ENCODE results near the gene KAZN.

KAZN gene

GRCh38 chr1:14682941-14683621 lies 84.6 kb downstream of the KAZN start:
- ATAC-seq = no peak
- Mint-ChIP-seq H3K27ac (no peak overlapping the region), H3K4me1 (no peaks in the 10 kb centered on the region), H3K4me3 (no peak overlapping the region), H3K36me3 (no peaks in the 10 kb centered on the region), H3K27me3 (peaks cover 5% of the 10 kb centered on the region), H3K9me3 (peaks cover 12% of the 10 kb centered on the region)

GRCh38 chr1:14685078-14685477 lies 86.6 kb downstream of the KAZN start:
- Mint-ChIP-seq H3K4me3 (no peak overlapping the region), H3K36me3 (no peaks in the 10 kb centered on the region), H3K27me3 (peaks cover 5% of the 10 kb centered on the region), H3K9me3 (peaks cover 12% of the 10 kb centered on the region), H3K27ac (no peak overlapping the region), H3K4me1 (no peaks in the 10 kb centered on the region)
- ATAC-seq = no peak

DNA sequence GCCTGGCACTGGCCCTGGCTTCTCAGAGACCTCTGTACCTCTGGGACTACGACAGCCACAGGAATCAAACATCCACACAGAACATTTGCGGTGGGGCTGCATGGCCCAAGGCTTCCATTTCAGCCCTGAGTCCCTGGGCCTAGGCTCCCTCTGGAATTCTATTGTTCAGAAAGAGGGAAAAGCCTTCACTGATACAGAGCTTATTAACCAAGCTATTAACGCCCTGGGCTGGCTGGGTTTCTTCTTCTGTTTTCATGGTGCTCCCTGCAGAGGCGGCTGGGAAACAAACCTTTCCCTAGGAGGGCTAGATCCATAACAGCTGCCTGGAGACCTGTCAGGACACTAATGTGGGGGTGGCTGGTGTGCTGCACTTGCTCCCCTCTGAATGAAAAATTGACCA lies 88.2 kb downstream of the KAZN start:
- peaks cover 12% of the 10 kb centered on the region for H3K9me3 Mint-ChIP-seq

GRCh38 chr1:14687147-14687546 lies 88.7 kb downstream of the KAZN start:
- Mint-ChIP-seq H3K4me1 (no peaks in the 10 kb centered on the region), H3K4me3 (no peak overlapping the region), H3K27me3 (peaks cover 5% of the 10 kb centered on the region), H3K27ac (no peak overlapping the region), H3K36me3 (no peaks in the 10 kb centered on the region), H3K9me3 (peaks cover 10% of the 10 kb centered on the region)
- ATAC-seq = no peak

More for the DNA sequence above, 88.2 kb downstream of the KAZN start:
- Mint-ChIP-seq H3K4me1 (no peaks in the 10 kb centered on the region), H3K36me3 (no peaks in the 10 kb centered on the region), H3K4me3 (no peak overlapping the region), H3K27ac (no peak overlapping the region), H3K27me3 (peaks cover 5% of the 10 kb centered on the region)
- no peak for ATAC-seq

- H3K9me3 Mint-ChIP-seq = peaks cover 4% of the 10 kb centered on the region
- H3K27ac Mint-ChIP-seq = no peak overlapping the region
- peaks cover 5% of the 10 kb centered on the region for H3K27me3 Mint-ChIP-seq
- no peaks in the 10 kb centered on the region for H3K36me3 Mint-ChIP-seq
- no peaks in the 10 kb centered on the region for H3K4me1 Mint-ChIP-seq
- ATAC-seq = no peak
- H3K4me3 Mint-ChIP-seq = no peak overlapping the region
These were observed 91.6 kb downstream of the KAZN start for GRCh38 chr1:14689996-14690615.

GRCh38 chr1:14693949-14694348 lies 95.5 kb downstream of the KAZN start:
- no peak overlapping the region for H3K27ac Mint-ChIP-seq
- no peaks in the 10 kb centered on the region for H3K9me3 Mint-ChIP-seq
- no peak for ATAC-seq
- H3K4me1 Mint-ChIP-seq = no peaks in the 10 kb centered on the region
- H3K27me3 Mint-ChIP-seq = peaks cover 23% of the 10 kb centered on the region
- H3K4me3 Mint-ChIP-seq = no peak overlapping the region
- H3K36me3 Mint-ChIP-seq = no peaks in the 10 kb centered on the region

GRCh38 chr1:14694589-14694988 lies 96.1 kb downstream of the KAZN start:
- Mint-ChIP-seq H3K9me3 (no peaks in the 10 kb centered on the region), H3K27me3 (peaks cover 23% of the 10 kb centered on the region), H3K36me3 (no peaks in the 10 kb centered on the region), H3K4me3 (no peak overlapping the region), H3K4me1 (no peaks in the 10 kb centered on the region), H3K27ac (no peak overlapping the region)
- no peak for ATAC-seq

DNA sequence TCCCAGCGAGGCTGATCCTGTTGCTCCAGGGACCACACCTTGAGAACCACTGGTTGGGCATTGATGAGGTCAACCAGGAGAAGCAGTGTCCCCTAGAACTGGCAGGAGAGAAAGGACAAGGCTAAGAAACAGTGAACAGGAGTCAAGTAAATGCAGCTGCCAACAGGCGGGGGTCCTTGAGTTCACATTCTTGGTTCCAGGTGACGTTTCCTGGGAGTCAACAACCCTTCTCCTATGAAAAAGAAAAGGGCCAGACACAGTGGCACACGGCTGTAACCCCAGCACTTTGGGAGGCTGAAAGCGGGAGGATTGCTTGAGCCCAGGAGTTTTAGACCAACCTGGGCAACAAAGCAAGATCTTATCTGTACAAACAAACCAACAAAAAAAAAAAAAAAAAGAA lies 98.3 kb downstream of the KAZN start:
- H3K27me3 Mint-ChIP-seq = peaks cover 23% of the 10 kb centered on the region
- no peak overlapping the region for H3K27ac Mint-ChIP-seq
- H3K4me1 Mint-ChIP-seq = no peaks in the 10 kb centered on the region
- ATAC-seq = no peak
- no peak overlapping the region for H3K4me3 Mint-ChIP-seq
- H3K9me3 Mint-ChIP-seq = peaks cover under 1% of the 10 kb centered on the region
- no peaks in the 10 kb centered on the region for H3K36me3 Mint-ChIP-seq

- Mint-ChIP-seq H3K9me3 (peaks cover 2% of the 10 kb centered on the region), H3K27me3 (peaks cover 23% of the 10 kb centered on the region), H3K36me3 (no peaks in the 10 kb centered on the region), H3K4me1 (no peaks in the 10 kb centered on the region), H3K4me3 (no peak overlapping the region), H3K27ac (no peak overlapping the region)
- no peak for ATAC-seq
These were observed 98.9 kb downstream of the KAZN start for GRCh38 chr1:14697353-14697752.

- Mint-ChIP-seq H3K4me3 (no peak overlapping the region), H3K4me1 (no peaks in the 10 kb centered on the region), H3K36me3 (no peaks in the 10 kb centered on the region), H3K9me3 (peaks cover 2% of the 10 kb centered on the region), H3K27ac (no peak overlapping the region), H3K27me3 (peaks cover 23% of the 10 kb centered on the region)
- ATAC-seq = no peak
These were observed 99.8 kb downstream of the KAZN start for GRCh38 chr1:14698314-14698713.

GRCh38 chr1:14699620-14700019 lies 101.1 kb downstream of the KAZN start:
- ATAC-seq = no peak
- Mint-ChIP-seq H3K27me3 (peaks cover 24% of the 10 kb centered on the region), H3K4me1 (no peaks in the 10 kb centered on the region), H3K27ac (no peak overlapping the region), H3K4me3 (no peak overlapping the region), H3K9me3 (peaks cover 2% of the 10 kb centered on the region), H3K36me3 (no peaks in the 10 kb centered on the region)

DNA sequence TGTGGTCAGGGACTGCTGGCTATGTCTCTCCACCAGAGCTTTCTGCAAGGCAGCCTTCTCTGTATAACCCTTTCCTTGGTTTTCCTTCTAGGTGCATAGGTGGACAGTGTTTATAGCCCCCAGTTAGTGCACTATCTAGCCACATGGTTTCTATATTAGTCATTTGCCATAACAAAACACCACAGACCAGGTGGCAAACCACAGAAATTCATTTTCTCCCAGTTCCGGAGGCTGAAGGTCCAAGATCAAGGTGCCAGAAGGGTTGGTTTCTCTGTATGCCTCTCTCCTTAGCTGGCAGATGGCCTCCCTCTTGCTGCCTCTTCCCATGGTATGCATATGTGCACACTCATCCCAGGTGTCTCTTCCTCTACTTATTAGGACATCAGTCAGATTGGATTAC lies 106.4 kb downstream of the KAZN start:
- no peak overlapping the region for H3K27ac Mint-ChIP-seq
- H3K27me3 Mint-ChIP-seq = peaks cover 12% of the 10 kb centered on the region
- H3K4me3 Mint-ChIP-seq = no peak overlapping the region
- H3K4me1 Mint-ChIP-seq = no peaks in the 10 kb centered on the region
- peaks cover 5% of the 10 kb centered on the region for H3K9me3 Mint-ChIP-seq
- no peaks in the 10 kb centered on the region for H3K36me3 Mint-ChIP-seq
- ATAC-seq = no peak

DNA sequence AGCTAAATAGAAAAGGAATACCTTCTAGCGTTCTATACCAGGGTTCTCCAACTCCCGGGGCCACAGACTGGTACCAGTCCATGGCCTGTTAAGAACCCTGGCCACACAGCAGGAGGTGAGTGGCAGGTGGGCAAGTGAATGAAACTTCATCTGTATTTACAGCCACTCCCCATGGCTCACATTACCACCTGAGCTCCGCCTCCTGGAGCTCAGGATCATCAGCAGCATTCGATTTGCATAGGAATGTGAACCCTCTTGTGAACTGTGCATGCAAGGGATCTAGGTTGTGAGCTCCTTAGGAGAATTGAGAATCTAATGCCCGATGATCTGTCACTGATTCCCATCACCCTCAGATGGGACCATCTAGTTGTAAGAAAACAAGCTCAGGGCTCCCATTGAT lies 107.3 kb downstream of the KAZN start:
- Mint-ChIP-seq H3K9me3 (peaks cover 5% of the 10 kb centered on the region), H3K4me3 (no peak overlapping the region), H3K4me1 (no peaks in the 10 kb centered on the region), H3K27me3 (peaks cover 16% of the 10 kb centered on the region), H3K36me3 (no peaks in the 10 kb centered on the region), H3K27ac (no peak overlapping the region)
- ATAC-seq = no peak

GRCh38 chr1:14706631-14707030 lies 108.1 kb downstream of the KAZN start:
- H3K4me3 Mint-ChIP-seq = no peak overlapping the region
- H3K27ac Mint-ChIP-seq = no peak overlapping the region
- peaks cover 5% of the 10 kb centered on the region for H3K9me3 Mint-ChIP-seq
- H3K36me3 Mint-ChIP-seq = no peaks in the 10 kb centered on the region
- ATAC-seq = no peak
- H3K4me1 Mint-ChIP-seq = no peaks in the 10 kb centered on the region
- peaks cover 24% of the 10 kb centered on the region for H3K27me3 Mint-ChIP-seq

GRCh38 chr1:14707531-14708445 lies 109.3 kb downstream of the KAZN start:
- H3K36me3 Mint-ChIP-seq = no peaks in the 10 kb centered on the region
- no peak overlapping the region for H3K27ac Mint-ChIP-seq
- H3K4me1 Mint-ChIP-seq = no peaks in the 10 kb centered on the region
- peaks cover 3% of the 10 kb centered on the region for H3K9me3 Mint-ChIP-seq
- ATAC-seq = no peak
- no peak overlapping the region for H3K4me3 Mint-ChIP-seq
- H3K27me3 Mint-ChIP-seq = peaks cover 26% of the 10 kb centered on the region

Data from stimulated activated memory B cell treated with anti-CD40 and anti-IgM and Interleukin-4, amounts not matched to agents 10 μg/mL and 1 μg/mL and 100 μg/mL, for 72 hours (primary cell).